Dermis blood vessel endothelial cell (primary cell): ENCODE data around the gene UBR3. TPM values are rescaled to one million over a fixed set of nuclear protein-coding genes. Genes with fewer than 3 reads are reported as not detected.

Experiments used
- DNase-seq: peaks from one replicate; pipeline ENCODE4 v3.0.0; 2010
- total RNA-seq: library from RNA; depleted of rRNA; stranded (reverse); fragments of >200 nt; gene quantifications from 2 replicates; pipeline ENCODE4 v1.2.3, GENCODE V29; 2014

Gene UBR3
- total RNA-seq, 1 donor from 2014 or later: 60.6 TPM

DNA sequence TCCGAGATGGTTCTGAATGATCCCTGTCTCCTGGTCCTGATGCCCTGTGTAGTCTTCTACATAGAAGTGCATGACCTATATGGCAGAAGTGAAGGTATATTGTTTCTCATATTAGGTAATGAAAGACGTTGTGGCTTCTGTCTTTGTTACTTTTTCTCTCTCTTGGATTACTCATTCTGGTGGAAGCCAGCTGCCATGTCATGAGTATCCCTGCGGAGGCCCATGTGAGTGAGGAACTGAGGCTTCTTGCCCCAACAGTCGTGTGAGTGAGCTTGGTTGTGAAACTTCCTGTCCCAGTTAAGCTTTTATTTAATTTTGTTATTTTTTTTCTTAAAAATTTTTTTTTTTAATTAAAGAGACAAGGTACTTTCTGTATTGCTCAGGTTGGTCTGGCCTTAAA, 134.7 kb downstream of the UBR3 start:
- no peak for DNase-seq

DNA sequence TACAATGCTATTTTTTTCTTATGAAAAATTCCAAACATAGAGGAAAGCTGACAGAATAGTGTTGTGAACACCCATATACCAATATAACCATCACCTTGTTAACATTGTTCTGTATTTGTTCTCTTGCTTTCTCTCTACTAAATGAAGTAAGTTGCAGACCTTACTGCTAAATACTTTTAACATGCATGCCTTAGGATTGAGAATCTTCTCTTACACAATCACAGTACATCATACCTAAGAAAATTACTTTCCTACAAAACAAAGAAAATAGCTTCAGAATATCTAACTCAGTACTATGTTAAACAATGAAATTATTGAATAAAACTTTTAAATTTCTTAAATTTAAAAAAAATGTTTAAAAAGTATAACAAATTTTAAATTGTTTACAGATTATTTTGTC, 136.5 kb downstream of the UBR3 start:
- no peak for DNase-seq

DNA sequence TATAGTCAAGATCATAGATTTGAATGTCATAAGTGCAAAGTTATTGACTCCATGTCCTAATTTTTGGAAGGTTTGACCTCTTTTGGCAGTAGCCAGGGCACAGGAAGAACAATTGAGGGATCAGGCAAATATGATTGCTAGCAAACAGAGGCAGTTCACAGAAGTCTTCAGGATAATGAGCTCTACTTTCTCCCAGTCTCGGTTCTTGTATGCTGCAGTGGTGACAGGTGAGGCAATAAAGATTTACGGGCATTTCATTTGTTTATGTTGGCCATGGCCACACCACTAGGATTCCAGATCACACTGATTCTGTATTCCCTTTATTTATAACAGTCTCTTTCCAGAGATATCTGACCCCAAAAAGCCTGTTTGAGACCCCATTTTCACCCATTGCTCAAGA, 137.5 kb downstream of the UBR3 start:
- DNase-seq: peak; percentile 2

DNA sequence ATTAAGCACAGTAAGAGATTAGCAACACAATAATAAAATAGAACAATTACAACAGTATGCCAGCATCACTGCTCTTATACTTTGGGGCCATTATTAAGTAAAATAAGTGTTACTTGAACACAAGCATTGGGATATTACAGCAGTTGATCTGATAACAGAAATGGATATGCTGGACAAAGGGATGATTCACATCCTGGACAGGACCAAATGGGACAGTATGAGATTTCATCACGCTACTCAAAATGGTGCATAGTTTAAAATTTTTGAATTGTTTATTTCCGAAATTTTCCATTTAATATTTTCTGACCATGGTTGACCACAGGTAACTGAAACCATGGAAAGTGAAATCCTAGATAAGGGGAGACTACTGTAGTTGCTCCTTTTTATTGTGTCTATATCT, 138.2 kb downstream of the UBR3 start:
- peak; percentile 31 for DNase-seq

DNA sequence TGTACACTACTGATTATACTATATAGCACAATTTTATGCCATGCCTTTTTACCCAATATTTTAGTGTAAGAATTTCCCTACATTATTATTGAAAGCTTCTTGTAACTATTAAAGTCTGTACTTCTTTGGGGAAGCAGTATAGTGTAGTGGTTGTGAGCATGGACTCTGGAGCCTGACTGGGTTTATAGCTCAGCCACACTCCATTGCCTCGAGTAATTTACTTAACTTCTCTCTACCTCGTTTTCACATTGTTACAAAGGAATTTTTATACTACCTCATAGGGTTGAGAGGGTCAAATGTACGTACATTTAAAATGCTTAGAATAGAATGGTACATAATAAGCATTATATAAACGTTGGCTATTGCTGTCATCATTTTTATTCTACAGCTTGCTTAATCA, 139.2 kb downstream of the UBR3 start:
- no peak for DNase-seq

DNA sequence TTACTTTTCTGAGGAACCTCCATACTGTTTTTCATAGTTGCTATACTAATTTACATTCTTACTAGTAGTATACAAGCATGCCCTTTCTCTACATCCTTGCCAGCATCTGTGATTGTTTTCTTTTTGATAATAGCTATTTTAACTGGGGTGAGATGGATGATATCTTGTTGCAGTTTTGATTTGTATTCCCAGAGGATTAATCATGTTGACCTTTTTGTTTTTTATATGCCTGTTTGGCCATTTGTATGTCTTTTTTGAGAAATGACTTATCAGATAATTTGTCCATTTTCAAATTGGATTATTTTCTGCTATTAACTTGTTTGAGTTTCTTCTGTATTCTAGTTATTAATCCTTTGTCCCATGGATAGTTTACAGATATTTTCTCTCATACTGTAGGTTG, 141.5 kb downstream of the UBR3 start:
- DNase-seq: no peak

DNA sequence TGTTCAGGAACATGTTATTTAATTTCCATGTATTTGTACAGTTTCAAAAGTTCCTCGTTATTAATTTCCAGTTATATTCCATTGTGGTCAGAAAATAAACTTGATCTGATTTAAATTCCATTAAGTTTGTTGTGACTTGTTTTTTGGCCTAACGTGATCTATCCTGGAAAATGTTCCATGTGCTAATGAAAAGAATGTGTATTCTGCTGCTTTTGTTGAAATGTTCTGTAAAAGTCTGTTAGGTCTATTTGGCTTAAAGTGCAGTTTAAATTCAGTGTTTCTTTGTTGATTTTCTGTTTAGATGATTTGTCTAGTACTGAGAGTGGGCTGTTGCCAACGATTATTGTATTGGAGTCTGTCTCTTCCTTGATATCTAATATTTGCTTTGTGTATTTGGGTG, 148.0 kb downstream of the UBR3 start:
- no peak for DNase-seq

DNA sequence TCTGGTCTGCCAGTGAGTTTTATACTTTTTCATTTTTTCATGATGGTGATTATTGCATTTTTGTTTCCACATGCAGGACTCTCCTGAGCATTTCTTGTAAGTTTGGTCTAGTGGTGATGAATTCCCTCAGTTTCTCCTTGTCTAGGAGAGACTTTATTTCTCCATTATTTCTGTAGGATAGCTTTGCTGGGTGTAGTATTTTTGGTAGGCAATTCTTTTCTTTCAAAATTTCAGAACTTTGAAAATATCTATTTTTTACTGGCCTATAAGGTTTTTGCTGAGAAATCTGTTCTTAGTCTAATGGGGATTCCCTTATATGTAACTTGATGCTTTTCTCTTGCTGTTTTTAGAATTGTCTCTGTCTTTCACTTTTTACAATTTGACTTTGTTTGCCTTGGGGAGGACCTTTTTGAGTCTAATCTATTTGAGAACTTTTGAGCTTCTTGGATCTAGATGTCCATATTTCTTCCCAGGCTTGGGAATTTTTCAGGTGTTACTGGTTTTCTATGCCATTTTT, 149.1 kb downstream of the UBR3 start:
- no peak for DNase-seq

DNA sequence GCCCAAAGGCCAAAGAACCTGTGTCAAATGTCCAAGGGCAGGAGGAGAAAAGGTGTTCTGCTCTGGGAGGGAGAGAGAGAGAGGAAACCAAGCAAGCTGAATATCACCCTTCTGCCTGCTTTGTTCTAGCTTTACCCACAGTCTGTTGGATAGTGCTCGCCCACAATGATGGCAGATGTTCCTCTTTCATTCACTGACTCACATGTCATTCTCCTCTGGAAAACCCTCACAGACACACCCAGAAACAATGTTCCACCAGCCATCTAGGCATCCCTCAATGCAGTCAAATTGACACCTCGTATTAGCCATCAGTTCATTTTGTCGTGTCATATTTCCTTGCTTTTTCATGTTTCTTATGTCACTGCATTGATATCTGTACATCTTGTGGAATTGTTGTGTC, 150.3 kb downstream of the UBR3 start:
- no peak for DNase-seq

DNA sequence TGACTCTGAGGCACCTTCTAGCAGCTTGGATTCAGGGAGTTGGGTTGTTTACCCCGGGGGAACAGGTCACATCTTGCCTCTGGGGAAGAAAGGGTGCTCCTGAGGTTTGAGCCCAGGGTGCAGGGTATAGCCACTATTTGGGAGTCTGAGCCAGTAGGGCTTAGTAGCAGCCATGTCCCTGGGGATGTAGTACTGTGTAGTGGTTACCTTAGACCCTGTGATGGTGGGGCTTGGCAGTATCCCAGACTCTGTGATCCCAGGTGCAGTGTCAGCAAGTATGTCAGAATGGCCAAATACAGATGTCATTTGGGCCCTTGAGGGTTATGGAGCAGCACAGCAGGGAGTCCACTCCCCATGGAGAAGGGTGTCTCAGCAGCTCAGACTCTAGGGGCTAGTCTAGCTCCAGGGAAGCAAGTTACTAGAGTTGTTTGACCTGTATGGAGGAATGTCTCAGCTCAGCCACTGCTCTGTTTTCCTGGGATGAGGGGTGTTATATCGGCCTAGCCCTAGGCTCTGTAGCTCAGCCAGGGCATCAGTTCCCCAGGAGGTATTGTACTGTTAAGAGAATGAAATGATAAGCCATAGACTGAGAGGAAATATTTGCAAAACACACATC, 151.3 kb downstream of the UBR3 start:
- no peak for DNase-seq

DNA sequence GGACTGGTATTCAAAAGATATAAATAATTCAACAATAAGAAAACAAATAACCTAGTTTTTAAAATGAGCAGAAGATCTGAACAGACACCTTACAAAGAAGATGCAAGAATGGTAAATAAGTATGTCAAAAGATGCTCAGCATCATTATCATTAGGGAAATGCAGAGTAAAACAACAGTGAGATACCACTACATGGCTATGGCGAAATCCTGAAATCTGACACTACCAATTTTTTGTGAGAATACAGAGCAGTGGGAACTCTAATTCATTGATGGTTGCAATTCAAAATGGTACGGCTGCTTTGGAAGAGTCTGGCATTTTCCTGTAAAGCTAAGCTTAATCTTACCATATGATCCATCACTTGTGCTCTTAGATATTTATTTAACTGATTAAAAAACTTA, 151.8 kb downstream of the UBR3 start:
- no peak for DNase-seq

DNA sequence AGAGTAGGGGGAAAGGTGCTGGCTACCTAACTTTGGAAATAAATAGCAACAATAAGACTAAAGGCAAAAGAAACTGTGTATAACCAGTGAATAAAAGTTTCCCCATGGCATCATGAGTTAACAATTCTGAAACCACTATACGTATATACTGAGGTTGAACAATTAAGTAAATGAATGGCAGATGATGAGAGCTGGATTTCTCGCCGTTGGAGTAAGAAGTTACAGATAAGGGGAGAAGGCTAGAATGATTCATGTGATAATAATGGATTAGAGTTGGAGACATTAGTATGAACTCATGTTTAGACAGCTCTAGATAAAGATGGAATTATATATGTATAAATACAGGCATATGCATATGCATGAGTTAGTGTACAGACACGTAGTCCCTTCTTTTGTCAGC, 152.7 kb downstream of the UBR3 start:
- DNase-seq: no peak

DNA sequence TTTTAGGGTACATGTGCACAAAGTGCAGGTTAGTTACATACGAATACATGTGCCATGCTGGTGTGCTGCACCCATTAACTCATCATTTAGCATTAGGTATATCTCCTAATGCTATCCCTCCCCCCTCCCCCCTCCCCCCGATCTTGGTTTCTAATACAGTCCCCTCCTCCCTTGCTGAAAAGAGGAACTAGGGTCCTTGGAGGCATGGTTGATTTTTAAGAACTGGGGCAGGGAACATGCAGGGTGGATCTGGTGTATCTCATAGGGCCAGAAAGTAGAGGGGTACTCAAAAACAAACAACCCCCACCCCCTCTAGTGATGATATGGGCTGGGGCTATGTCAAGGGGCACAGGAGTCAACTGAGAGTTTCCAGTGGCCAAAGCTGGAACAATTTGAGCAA, 153.4 kb downstream of the UBR3 start:
- no peak for DNase-seq

DNA sequence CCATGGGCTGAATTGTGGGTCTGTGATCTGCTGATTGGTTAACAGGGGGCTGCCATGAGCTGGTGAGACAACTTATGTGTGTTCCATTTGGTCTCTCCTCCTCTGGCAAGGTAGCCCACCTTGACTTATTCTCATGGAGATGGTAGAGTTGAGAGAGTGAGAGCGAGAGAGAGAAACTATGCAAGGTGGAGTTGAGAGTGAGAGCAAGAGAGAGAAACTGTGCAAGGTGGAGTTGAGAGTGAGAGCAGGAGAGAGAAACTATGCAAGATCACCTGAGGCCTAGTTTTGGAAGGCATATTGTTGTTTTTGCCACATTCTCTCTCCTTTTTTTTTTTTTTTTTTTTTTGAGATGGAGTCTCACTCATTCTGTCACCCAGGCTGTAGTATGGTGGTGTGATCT, 155.7 kb downstream of the UBR3 start:
- DNase-seq: no peak

DNA sequence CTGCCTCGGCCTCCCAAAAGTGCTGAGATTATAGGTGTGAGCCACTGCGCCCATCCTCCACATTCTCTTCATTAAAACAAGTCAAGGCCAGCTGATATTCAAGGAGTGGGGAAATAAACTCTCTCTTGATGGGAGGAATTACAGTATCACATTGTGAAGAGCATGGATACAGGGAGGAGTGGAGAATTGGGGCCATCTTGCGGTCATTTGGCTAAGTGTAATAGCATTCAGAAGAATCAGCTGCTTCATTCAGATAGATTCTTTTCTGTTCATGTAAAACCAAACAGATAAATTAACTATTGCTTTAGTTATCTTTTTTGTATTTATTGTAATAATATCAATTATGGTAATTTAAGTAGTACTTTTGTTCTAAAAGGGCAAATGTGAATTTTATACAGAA, 156.3 kb downstream of the UBR3 start:
- DNase-seq: no peak

DNA sequence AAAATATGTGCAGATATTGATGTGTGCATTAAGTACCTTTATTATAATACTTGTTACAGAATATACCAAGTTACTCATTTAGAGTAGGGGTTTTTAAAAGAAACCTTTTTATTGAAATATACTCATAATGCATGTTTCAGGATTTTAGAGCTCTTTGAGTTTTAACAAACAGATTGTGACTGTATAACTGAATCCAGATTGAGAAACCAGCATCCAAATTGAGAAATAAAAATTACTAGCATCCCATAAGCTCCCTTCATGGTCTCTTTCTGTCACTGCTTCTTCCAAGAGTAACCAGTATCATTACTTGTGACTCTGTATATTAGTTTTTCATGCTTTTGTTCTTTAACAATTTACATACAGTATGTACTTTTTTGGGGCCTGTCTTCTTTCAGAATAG, 156.9 kb downstream of the UBR3 start:
- no peak for DNase-seq

DNA sequence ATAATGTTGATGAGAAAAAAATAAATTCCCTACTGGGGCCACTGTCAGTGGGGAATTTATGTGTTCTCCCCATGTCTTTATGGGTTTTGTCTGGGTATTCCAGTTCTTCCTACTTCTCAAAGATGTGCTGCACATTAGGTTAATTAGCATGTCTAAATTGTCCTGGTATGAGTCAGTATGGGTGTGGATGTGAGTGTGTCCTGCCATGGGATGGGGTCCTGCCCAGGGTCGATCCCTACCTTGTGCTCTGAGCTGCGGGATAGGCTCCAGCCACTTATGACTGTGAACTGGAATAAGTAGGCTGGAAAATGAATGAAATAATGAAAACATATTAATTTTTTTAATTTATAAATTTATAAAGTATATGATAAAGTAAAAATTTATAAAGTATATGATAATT, 167.5 kb downstream of the UBR3 start:
- DNase-seq: no peak

DNA sequence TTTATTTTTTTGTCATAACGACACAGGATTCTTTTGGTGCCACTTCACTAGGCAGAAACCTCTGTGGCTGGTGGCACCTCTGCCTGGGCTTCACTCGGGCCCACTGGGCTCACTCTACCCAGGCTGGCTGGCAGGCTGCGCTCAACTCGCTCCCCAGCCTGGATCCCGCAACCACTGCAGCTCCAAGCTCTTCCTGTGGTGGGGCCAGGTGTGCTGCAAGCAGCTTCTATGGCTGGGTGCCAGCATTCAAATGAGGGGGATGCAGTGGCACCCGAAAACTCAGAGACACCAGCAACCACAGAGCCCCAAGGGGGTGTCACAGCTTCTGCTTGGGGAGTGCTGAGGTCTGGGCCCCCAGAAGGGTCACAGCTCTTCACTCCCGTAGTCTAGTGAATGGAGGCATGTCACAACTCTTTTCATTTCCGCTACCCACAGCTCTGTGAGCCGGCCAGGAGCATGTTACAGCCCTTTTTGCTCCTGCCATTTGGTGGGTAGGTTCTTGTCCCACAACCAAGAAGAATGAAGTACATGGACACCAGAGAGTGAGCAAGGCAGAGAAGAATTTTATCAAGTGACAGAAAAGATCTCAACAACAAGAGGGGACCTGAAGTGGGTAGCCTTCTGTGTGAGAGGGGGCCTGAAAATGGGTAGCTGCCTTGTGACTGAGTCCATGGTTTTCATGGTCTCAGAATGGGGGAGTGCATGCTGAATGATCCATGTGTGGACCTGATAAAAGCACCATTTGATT, 170.1 kb downstream of the UBR3 start:
- DNase-seq: no peak

DNA sequence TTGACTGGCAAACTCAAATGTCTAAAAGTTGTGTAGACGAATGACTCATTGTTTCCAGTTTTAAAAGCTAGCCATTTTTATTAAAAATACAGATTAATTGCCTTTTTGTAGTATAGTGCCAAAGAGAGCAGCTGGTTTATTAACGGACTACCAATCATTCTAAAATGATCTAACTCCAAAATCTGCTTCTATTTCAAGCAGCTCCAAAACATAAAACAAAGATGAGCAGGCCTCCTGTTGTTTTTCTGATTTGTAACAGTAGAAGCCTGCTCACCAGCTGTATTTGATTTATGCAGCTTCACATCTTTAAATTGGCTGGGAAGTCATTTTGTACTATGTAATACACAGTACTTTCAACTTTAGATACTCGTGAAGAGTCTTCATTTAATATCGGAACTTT, 171.8 kb downstream of the UBR3 start:
- DNase-seq: no peak

DNA sequence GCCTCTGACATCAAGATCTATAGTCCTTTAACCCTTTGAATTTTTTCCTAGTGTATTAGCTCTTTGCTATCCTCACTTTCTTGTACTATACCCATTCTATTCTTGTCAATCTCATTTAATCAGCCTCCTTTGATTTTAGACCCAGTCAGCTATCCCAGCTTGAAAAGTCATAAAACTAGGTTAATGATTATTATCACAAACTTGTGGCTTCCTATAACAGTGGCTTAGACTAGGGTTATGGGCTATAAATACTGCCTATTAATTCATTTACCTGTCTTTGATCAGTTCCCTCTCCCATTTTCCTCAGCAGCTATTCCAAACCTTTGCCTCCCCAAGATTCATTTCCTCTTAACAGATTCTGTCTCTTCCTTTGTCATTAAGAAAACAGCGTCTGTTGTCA, 174.8 kb downstream of the UBR3 start:
- DNase-seq: no peak

DNA sequence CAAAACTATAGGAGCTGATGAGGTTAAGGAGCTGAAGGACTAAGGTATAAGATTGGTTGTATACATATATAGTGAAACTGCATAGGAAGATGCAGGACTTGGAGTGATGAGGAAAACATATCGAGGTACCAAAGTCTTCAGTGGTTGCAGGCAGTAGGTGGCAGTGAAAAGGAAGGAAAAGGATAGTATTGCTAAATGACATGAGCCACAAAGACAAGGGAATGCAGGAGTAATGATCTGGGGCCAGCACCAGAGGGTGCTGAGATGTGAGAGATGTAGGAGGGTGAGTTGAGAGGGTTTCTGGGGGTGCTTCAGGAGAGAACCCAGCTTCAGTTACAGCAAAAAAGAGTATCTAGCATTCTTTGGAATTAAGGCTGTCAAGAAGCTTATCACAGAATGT, 178.4 kb downstream of the UBR3 start:
- DNase-seq: peak; percentile 5

DNA sequence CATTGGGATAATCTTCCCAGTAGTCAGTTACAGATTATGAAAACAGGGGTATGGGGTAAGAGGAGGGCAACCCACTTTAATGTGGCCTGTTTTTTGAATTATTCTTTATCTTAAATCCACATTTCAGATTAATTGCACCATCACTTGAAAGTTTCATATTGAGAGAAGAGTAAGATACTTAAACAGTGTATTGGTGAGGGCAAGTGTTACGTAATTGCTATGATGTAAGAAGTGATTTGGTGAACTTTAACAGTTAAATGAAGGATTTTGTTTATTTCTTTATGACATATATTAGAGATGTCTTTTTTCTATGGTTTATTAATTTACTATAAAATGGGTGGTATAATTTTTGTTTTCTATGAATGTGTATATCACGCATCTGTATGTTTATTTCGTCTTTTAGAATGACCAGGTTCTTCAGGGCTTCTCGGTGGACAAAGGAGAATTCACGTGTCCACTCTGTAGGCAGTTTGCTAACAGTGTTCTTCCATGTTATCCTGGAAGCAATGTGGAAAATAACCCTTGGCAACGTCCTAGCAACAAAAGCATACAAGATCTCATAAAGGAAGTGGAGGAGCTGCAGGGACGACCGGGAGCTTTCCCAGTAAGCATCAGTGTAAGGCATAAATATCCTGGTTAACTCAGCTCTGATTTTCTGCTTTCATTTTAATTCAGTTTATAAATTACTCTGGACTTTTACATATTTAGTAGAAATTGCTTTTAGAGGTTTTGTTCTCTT, 179.5 kb downstream of the UBR3 start:
- peak; percentile 85 for DNase-seq

DNA sequence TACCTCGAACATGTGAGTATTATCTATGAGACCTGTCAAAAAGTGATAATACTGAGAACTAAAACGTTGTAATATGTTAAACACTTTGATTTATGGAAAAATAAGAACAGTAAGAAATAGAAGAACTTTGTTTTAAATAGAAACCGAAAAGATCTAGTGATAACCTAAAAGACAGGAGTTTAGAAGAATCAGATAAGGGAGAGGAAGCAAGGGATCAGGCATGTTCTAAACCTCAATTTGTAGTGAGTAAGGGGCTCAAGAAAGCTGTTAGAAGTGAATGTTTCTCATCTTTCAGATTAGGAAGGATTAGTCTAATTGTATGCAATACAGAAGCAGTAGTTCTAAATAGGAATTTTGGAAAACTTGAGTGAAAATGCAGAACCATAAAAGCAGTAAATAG, 182.0 kb downstream of the UBR3 start:
- DNase-seq: no peak

DNA sequence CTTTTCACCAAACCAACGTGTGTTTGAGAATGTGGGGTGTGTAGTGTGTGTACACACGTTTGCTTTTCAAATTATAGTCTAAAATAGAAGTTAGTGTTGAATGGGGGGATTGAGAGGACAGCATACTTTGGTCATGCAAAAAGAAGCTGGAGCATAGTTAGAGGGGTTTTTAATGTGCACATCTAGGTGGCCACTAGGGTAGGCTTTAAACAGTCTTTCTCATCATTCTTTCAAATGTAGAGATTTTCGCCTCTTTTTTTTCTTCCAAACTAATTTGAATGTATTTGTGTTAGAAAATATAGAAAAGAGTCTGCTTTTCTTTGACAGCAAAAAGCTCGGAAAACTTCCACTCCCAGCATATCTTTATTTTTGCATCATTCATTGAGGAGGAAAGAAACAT, 185.5 kb downstream of the UBR3 start:
- no peak for DNase-seq
